ENCODE results near the gene WNT11.
"Not testable (repeated sequence)": the region's sequence is repeated elsewhere in the genome, so short reads cannot be mapped to it uniquely, and the experiment has no call there.

The WNT11 gene

GRCh38 chr11:76201056-76201455, 5.2 kb downstream of the WNT11 start:
- no peak for DNase-seq

GRCh38 chr11:76200006-76200940, 6.0 kb downstream of the WNT11 start:
- DNase-seq, result no peak

DNA sequence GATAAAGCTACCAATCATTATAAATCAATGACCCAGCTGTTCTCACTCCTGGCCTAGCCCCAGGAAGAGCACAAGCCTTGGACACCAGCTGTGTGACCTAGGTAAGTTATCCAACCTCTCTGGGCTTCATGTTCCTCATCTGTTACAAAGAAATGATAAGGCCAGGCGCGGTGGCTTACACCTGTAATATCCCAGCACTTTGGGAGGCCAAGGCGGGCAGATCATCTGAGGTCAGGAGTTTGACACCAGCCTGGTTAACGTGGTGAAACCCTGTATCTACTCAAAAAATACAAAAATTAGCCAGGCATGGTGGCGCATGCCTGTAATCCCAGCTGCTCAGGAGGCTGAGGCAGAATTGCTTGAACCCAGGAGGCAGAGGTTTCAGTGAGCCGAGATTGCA, 7.6 kb downstream of the WNT11 start:
- DNase-seq, result not testable (repeated sequence)

GRCh38 chr11:76197941-76198640, 8.2 kb downstream of the WNT11 start:
- DNase-seq, result no peak

GRCh38 chr11:76197332-76197731, 9.0 kb downstream of the WNT11 start:
- DNase-seq, result no peak

DNA sequence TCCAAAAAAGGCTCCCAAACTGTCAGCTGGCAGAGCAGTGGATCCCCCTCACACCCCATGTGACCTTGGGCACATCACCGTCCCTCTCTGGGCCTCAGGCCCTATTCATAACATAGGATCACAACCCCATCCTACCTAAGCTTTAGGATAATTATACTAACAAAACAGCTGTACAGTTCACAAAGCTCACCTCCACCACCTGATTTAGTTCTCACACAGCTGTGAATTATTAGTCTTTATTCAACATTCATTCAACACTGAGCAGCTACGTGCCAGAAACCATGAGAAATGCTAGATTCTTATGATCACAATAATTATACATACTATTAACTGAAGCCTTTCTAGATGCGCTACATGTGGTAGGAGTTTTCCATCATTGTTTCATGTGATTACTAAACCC, 9.5 kb downstream of the WNT11 start:
- DNase-seq, result no peak

- no peak for DNase-seq
Observed at GRCh38 chr11:76194872-76195668, 11.2 kb downstream of the WNT11 start.

GRCh38 chr11:76193219-76193618, 13.1 kb downstream of the WNT11 start:
- no peak for DNase-seq

GRCh38 chr11:76190376-76190775, 15.9 kb downstream of the WNT11 start:
- no peak for DNase-seq

DNA sequence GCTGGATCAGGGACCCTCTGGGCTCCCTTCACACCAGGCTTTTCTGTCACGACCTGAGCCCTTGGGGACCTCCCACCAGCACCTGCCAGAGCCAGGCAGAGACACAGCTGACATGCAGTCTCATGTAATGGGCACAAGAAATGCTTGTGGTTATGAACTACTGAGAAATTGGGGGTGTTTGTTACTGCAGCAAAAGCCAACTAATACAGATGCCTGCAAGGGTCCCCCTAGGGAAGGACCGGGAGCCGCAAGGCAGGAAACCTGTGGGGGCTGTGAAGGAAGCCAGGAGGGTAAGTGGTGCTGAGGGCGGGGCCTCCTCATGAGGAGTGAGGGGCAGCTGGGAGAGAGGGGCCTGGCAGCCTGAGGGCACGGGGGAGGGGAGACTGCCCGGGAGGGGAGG, 16.6 kb downstream of the WNT11 start:
- DNase-seq, result no peak

- DNase-seq, result no peak
Observed at GRCh38 chr11:76188873-76189272, 17.4 kb downstream of the WNT11 start.

DNA sequence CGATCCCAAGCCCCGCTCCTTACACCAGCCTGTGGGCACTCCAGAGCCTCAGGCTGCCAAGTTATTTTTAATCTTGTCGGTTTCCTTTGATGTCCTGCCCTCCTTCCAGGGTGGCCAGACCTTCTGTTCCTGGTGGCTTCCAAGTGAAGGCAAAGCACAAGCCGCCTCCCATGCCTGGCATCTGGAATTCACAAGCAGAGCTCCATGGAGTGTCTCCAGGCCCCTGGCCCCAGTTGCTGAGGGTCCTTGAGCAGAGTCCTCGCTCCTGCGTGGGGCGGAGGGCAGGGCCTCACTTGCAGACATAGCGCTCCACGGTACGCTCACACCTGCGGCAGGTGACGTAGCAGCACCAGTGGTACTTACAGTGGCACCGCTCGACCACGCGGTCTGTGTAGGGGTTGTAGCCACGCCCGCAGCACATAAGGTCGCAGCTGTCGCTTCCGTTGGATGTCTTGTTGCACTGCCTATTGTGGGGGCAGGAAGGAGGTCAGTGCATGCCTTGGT, 19.5 kb downstream of the WNT11 start:
- DNase-seq, result no peak

DNA sequence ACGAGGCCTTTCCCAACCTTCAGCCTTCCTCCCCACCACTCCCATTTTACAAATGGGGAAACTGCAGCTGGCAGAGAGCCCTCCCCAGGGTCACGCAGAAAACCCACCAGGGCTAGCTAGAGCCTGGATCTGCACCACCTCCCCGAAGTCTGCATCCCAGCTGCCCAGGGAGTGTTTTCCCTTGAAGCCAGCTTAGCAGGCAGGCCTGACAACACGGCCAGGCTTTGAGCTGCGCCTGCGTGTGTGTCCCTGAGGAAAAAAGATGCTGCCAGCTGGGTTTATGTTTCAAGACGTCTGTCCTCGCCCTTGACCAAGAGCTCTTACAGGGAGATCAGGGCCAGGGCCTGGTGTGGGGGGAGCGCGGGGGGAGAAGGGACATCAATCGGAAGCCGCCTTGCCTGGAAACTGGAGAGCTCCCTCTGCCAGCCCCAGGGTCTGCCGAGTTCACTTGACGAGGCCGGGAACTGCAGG, 20.3 kb downstream of the WNT11 start:
- no peak for DNase-seq

GRCh38 chr11:76185511-76185910, 20.8 kb downstream of the WNT11 start:
- DNase-seq, result no peak

GRCh38 chr11:76184551-76184993, 21.7 kb downstream of the WNT11 start:
- DNase-seq, result no peak

DNA sequence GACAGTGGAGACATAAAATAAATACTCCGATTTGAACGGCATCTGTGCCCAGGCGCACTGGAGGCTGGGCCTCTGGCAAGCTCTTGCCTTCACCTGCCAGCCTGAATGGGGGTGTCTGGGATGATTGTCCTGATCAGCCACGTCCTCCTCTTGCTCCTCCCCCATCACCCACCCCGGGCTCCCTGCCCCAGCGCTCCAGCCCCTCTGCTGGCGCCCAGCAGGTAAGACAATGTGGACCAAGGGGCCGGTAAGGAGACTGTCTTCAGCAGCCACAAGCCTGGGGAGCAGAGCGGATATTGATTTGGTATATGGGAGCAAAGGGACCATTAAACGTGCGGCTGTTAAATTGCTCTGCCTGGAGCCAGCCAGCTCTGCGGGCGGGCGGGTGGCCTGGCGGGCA, 24.9 kb downstream of the WNT11 start:
- DNase-seq, result no peak

DNA sequence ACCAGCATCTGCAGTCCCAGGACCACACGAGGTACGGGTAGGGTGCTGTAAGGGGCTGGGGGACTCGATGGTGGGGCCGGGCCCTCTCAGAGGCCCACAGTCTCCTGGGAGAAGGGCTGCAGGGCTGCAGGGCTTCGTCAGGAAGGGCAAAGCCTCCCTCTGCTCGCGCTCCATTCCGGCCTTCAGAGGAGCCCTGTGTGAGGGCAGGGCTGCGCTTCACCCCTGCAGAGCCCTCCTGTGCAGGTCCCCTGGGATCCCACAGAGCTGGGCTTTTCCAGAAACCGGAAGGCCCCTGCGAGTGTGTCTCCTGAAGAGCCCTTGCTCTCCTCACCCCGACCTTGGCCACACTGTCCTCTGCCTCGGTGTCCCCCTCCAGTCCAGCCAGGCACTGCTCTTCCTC, 27.2 kb downstream of the WNT11 start:
- no peak for DNase-seq

DNA sequence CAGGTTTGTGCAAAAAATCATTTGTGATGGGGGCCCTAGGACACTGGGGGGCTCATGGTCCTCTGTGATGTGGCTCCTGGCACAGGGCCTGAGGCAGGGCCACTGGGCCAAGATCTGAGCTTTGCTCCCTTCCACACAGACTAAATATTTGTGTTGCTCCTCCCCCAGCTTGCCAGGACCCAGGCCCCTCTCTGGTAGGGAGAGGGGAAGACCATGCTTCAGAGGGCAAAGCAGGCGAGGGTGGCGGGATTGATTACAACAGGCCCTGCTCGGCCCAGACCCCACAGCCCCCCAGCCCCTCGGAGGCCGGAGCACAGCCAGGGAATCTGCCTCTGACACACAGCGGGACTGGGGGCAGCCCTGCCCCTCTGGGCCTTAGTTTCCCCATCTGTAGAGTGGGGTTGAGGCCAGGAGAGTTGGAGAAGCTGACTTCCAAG, 29.0 kb downstream of the WNT11 start:
- DNase-seq, result no peak

DNA sequence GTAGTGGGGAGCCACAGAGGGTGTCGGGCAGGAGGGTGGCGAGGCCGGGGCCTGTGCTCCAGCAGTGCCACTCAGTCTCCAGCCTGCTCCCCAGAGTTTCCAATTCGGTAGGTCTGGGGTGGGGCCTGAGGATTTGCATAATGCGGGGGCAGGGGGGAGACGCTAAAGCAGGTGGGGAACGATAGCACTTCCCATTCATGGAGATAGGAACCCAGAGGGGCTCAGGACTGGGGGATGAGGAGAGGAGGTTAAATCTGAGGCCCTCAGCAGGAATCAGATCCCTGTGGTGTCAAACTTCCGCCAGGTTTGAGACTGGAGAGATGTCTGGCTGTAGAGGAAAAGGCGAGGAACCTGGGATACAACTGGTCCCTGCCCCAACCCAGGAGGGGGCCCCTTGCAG, 29.8 kb downstream of the WNT11 start:
- no peak for DNase-seq

GRCh38 chr11:76175783-76176182, 30.5 kb downstream of the WNT11 start:
- no peak for DNase-seq

DNA sequence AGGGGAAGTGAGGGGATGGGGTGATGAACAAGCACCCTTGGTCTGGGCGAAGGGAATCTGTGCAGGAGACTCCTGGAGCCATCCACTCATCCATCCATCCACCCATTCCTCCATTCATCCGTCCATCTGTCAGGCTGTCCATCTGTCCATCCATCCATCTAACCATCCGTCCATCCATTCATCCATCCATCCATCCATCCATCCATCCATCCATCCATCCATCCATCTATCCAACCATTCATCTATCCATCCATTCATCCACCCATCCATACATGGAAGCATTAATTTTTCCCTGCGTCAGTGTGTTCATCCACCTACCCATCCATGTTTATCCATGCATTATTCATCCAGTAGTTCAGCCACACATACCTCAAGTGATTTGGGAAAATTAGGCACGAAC, 32.0 kb downstream of the WNT11 start:
- DNase-seq, result no peak

DNA sequence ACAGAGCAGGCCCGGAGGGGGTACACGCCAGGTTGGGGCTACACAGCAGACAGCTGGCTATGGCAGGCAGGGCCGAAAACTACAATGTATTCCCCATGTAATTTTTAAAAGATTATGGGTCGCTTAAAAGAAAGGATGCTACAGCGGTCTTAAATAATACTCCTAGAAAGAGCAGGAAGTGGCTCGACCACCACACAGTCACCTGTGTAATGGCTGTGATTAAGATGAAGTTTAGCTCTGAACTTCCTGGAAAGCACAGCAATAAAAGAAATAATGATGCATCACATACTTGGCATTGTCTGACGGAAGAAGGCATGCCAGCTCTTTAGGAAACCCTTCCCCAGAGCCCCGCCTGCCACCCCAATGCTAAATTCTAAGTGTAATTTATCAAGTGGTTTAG, 32.6 kb downstream of the WNT11 start:
- no peak for DNase-seq

DNA sequence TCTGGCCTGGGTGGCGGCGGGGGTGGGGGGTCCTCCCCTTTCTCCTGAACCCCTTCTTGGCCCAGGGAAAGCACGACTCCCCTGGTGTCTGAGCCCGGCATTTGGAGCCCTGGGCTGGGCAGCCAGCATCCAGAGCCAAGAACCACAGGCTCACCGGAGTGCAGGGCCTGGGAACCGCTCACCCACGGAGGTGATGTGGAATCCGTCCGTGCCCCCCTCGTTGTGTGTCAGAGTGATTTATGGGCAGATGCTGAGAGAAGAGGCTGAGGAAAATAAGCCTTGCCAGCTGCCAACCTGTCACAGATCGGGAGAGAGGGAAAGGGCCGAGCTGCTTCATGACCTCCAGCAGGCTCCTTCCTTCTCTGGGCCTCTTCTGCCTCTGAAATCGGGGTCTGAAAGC, 33.7 kb downstream of the WNT11 start:
- DNase-seq, result no peak
